A549 treated with GW870086 at 1 μM for 4 hours (cell line): ENCODE measurements around the gene ATP6V0D1. TPM values are rescaled to one million over a fixed set of nuclear protein-coding genes. Genes with fewer than 3 reads are reported as not detected.

Experiments
- total RNA-seq: library from RNA; stranded (reverse); fragments of 200-300 nt; extraction: Qiagen RNA extraction; gene quantifications from 5 replicates; pipeline ENCODE4 v1.2.3, GENCODE V29; 2022; ENCODE audit warnings: low read depth

ATP6V0D1 gene
- total RNA-seq = 100 to 117 TPM (median 107 TPM) in 5 replicates

GRCh38 chr16:67480833-67481560, at the start of gene ATP6V0D1:
TSS of gene ATP6V0D1 (minus strand) at chr16:67481157. CDS start at chr16:67481086, 71 bp downstream.

DNA sequence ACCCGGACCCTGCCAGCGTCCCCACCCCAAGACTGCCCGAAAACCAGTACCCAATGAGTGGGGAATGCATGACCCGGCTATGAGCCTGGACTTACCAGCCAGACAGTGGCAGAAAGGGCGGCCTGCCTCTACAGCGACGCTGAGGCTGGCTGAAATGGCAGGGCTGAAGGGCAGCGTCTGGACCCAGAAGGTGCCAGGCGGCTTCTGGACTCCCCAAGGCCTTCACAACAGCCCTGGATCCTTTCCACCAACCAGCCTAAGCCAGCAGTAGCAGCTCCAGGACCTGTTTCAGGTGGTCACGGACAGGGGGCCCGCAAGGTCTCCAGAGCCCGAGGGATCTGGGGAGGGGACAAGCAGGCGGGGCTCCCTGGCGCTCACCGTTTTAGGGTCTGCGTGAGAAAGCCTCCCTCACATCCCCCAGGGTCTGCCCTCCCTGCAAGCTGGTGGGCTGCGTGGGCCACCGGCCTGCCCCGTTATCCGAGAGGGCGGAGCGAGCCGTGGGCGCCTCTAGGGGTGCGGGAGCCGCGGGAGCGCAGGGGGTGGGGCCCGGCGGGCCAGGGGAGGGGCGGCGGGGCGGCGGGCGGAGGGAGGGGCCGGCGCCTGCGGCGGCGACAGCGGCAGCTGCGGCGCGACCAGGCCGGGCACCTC, 47.4 kb upstream of the ATP6V0D1 start, which contains the start of gene RIPOR1:
RIPOR1 (plus strand) TSS at position 608 of the 648 bp plus-strand sequence. CDS start 9,618 bp downstream, outside the sequence.

GRCh38 chr16:67483150-67483549, 2.2 kb upstream of the ATP6V0D1 start, which contains the start of gene AGRP:
TSS of gene AGRP (minus strand) at chr16:67483547. CDS start at chr16:67483398, 149 bp downstream.

GRCh38 chr16:67430977-67431774, 49.8 kb downstream of the ATP6V0D1 start, which contains the start of gene HSD11B2:
TSS of gene HSD11B2 (plus strand) at chr16:67431121. CDS start at chr16:67431249, 128 bp downstream.

GRCh38 chr16:67415872-67416793, 64.8 kb downstream of the ATP6V0D1 start, which contains the start of gene ZDHHC1:
TSS of gene ZDHHC1 (minus strand) at chr16:67416477. CDS start at chr16:67407775, 8,702 bp downstream.

GRCh38 chr16:67393111-67393787, 87.7 kb downstream of the ATP6V0D1 start, which contains the start of gene TPPP3:
TSS of gene TPPP3 (minus strand) at chr16:67393498. CDS start at chr16:67391111, 2,387 bp downstream.

Other genes starting within 250 kb of the ATP6V0D1 start
- 47.9 to 66.5 TPM (median 61.3 TPM) in 5 replicates for gene FHOD1, start 233.7 kb downstream of the ATP6V0D1 start, total RNA-seq
- 1.4 to 1.7 TPM (median 1.6 TPM) in 5 replicates for gene SLC9A5, start 232.2 kb downstream of the ATP6V0D1 start, total RNA-seq
- gene PLEKHG4, start 201.6 kb downstream of the ATP6V0D1 start, total RNA-seq = 11.0 to 14.2 TPM (median 12.3 TPM) in 5 replicates
- gene KCTD19, start 154.4 kb downstream of the ATP6V0D1 start, total RNA-seq = 0.14 to 0.79 TPM (median 0.43 TPM) in 5 replicates
- 0.21 to 0.35 TPM (median 0.21 TPM) in 3 of 5 replicates, not detected in the others for gene LRRC36, start 154.3 kb downstream of the ATP6V0D1 start, total RNA-seq
- gene TPPP3, start 87.7 kb downstream of the ATP6V0D1 start, total RNA-seq = 8.6 to 14.2 TPM (median 12.1 TPM) in 5 replicates
- gene ZDHHC1, start 64.7 kb downstream of the ATP6V0D1 start, total RNA-seq = 4.6 to 7.2 TPM (median 6.5 TPM) in 5 replicates
- gene HSD11B2, start 50.0 kb downstream of the ATP6V0D1 start, total RNA-seq = 1.3 to 2.1 TPM (median 1.5 TPM) in 5 replicates
- gene AGRP, start 2.4 kb upstream of the ATP6V0D1 start, total RNA-seq = not detected in 5 replicates
- gene RIPOR1, start 47.7 kb upstream of the ATP6V0D1 start, total RNA-seq = 36.1 to 45.7 TPM (median 40.3 TPM) in 5 replicates
- gene CTCF, start 81.4 kb upstream of the ATP6V0D1 start, total RNA-seq = 33.9 to 35.7 TPM (median 34.2 TPM) in 5 replicates
- 1.3 to 2.1 TPM (median 1.7 TPM) in 5 replicates for gene CARMIL2, start 164.0 kb upstream of the ATP6V0D1 start, total RNA-seq
- 31.1 to 35.3 TPM (median 34.4 TPM) in 5 replicates for gene ACD, start 179.1 kb upstream of the ATP6V0D1 start, total RNA-seq
- gene PARD6A, start 179.8 kb upstream of the ATP6V0D1 start, total RNA-seq = 1.5 to 2.6 TPM (median 2.3 TPM) in 5 replicates
- 7.7 to 12.2 TPM (median 11.1 TPM) in 5 replicates for gene ENKD1, start 185.6 kb upstream of the ATP6V0D1 start, total RNA-seq
- 0.12 to 0.14 TPM in 2 of 5 replicates, not detected in the others for gene C16orf86, start 185.7 kb upstream of the ATP6V0D1 start, total RNA-seq
- 16.0 to 18.1 TPM (median 16.9 TPM) in 5 replicates for gene GFOD2, start 238.2 kb upstream of the ATP6V0D1 start, total RNA-seq